ENCODE measurements around the gene ING1.

DNA sequence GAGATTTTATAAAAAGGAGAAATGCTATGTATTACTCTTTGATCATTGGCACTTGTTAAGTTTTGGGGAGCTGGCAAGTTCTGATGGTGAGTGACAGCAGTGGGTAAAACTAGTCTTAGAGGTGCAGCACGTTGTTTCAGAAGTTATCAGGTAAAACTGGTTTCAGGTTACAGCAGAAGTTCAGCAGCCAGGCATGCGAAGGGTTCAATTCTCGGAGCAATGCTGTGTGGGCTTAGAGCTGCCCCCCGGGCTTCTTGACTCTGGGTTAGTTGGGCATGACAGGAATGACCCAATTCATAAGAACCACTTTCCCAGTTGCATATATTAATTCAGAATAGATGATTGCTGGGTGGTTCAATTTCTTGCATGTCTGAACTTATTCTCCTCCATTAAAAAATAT lies 34.8 kb downstream of the ING1 start:
- TF ChIP-seq ZNF274 (IDR thresholded peaks at IDR 0.05; ENCODE audit: low read depth, low read length) = no peak
- no peak for TF ChIP-seq SUZ12 (IDR thresholded peaks at IDR 0.05; ENCODE audit: extremely low read depth, insufficient read depth, insufficient read length)

All from NT2/D1 (cell line).